GM12801 (cell line): ENCODE data around the gene TSPAN31.

Experiments
- TF ChIP-seq, protein P1 (sequence below): IDR thresholded peaks from one replicate; pipeline ENCODE4 v1.5.1; 2011; ENCODE audit warnings: control low read depth; ENCODE audit not compliant: insufficient read length; ENCODE audit errors: extremely low read depth

The TSPAN31 gene

GRCh38 chr12:57735952-57736740 lies 8.7 kb upstream of the TSPAN31 start:
- TF ChIP-seq, protein P1, sequence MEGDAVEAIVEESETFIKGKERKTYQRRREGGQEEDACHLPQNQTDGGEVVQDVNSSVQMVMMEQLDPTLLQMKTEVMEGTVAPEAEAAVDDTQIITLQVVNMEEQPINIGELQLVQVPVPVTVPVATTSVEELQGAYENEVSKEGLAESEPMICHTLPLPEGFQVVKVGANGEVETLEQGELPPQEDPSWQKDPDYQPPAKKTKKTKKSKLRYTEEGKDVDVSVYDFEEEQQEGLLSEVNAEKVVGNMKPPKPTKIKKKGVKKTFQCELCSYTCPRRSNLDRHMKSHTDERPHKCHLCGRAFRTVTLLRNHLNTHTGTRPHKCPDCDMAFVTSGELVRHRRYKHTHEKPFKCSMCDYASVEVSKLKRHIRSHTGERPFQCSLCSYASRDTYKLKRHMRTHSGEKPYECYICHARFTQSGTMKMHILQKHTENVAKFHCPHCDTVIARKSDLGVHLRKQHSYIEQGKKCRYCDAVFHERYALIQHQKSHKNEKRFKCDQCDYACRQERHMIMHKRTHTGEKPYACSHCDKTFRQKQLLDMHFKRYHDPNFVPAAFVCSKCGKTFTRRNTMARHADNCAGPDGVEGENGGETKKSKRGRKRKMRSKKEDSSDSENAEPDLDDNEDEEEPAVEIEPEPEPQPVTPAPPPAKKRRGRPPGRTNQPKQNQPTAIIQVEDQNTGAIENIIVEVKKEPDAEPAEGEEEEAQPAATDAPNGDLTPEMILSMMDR: no peak

GRCh38 chr12:57736741-57737466 lies 7.9 kb upstream of the TSPAN31 start:
- TF ChIP-seq, protein P1: no peak

GRCh38 chr12:57737467-57738460 lies 7.1 kb upstream of the TSPAN31 start:
- TF ChIP-seq, protein P1: no peak

- TF ChIP-seq, protein P1: no peak
Observed at GRCh38 chr12:57738661-57739237, 6.1 kb upstream of the TSPAN31 start, which contains the start of gene AGAP2. Gene AGAP2, minus strand, starts transcription at chr12:57738742. Its CDS starts 496 bp downstream, at chr12:57738246.

DNA sequence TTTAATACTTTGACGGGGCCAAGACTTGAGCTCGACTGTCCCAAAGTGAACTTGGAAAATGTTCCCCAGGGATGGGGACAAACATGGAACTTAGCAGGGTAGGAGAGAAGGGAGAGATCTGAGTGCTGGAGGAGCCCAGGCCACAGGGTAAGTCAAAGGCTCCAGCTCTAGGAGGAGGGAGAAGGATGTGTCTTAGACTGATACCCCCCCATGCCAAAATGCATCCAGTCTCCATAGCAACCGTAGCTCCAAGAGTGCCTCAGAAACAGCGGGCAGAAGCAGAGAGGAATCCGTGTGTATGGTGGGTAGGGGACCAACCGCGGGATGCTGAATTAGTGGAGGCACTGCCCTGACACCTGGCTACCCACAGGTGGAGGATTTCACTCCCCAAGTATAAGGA lies 5.5 kb upstream of the TSPAN31 start:
- TF ChIP-seq, protein P1: no peak

- TF ChIP-seq, protein P1: no peak
Observed at GRCh38 chr12:57739914-57740538, 4.8 kb upstream of the TSPAN31 start.
